DMS53 (cell line): ENCODE results near the gene SPCS3.

Experiments
- DNase-seq: peaks from one replicate; lab custom pipeline; 2025; lab: John Stamatoyannopoulos, UW

SPCS3 gene

GRCh38 chr4:176350671-176351070 lies 30.9 kb downstream of the SPCS3 start:
- peak; percentile 4 for DNase-seq

GRCh38 chr4:176354884-176355283 lies 35.1 kb downstream of the SPCS3 start:
- no peak for DNase-seq

- DNase-seq, result no peak
Measured at GRCh38 chr4:176357359-176358082, 37.8 kb downstream of the SPCS3 start.

GRCh38 chr4:176358083-176358469 lies 38.3 kb downstream of the SPCS3 start:
- DNase-seq, result no peak

GRCh38 chr4:176359590-176359989 lies 39.8 kb downstream of the SPCS3 start:
- DNase-seq, result no peak

GRCh38 chr4:176360446-176360845 lies 40.7 kb downstream of the SPCS3 start:
- DNase-seq, result no peak

- no peak for DNase-seq
Measured at GRCh38 chr4:176363072-176363471, 43.3 kb downstream of the SPCS3 start.

GRCh38 chr4:176367771-176368465 lies 48.2 kb downstream of the SPCS3 start:
- DNase-seq, result no peak

- DNase-seq, result peak; percentile 56
Measured at GRCh38 chr4:176376032-176376614, 56.4 kb downstream of the SPCS3 start.

GRCh38 chr4:176377780-176378179 lies 58.0 kb downstream of the SPCS3 start:
- peak; percentile 66 for DNase-seq

- DNase-seq, result peak; percentile 9
Measured at GRCh38 chr4:176380352-176381157, 60.8 kb downstream of the SPCS3 start.
